GM10847 (cell line): ENCODE results near the gene EMX1.

Experiments used
- POLR2A ChIP-seq: IDR thresholded peaks from 2 replicates; pipeline ENCODE4 v1.6.1; 2011; ENCODE audit not compliant: insufficient read length; ENCODE audit errors: extremely low read depth

Gene EMX1

DNA sequence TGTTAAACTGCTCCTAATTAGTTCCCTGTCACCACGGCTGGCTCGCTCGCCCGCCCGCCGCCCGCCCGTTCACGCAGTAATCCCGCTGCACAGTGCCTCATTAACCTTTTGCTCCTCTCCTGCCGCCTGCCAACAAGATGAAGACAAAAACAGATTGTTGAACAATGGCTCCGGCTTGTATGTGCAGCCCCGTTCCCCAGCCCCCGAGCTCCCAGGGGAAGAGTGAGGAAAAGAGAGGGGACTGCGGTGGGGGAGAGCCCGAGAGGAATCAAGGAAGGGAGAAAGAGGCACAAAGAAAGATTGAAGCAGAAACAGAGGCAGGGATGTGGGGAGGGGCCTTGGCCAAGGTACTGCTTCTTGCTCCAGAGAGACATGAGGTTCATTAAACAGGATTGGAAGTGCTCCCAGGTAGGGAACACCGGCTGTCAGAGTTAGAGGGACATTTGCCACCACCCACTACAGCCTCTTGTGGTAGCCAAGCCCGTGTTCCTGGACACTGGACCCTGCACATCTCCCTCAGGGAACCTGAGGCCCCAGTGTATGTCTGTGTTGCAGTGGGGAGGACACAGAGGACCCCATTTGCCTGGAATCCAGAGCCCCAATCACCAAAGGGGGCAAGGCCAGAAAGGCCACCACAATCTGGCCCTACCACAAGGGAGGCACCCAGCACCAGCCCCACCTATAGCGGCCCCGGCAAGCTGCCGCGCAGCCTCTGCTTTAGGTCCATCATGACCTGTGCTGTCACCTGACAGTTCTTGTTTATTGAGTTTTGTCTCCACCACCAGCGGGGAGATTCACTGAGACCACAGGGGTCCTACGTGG lies 38.1 kb downstream of the EMX1 start:
- no peak for TF ChIP-seq POLR2A

DNA sequence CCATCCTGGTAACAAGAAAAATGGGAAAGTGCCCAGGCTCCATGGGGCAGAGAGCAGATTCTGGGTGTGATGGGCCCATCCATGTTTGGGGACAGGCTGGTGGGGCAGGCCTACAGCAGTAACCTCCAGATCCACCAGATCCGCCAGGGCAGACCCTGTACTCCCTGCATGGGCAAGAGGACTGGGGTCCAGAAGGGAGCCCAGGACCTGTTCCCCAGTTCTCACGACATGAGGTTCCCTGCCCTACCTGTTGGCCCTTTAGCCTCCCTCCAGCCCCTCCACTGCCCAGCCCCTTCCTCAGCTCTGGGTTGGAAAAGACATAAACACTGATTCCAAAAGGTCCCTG lies 38.7 kb downstream of the EMX1 start:
- no peak for TF ChIP-seq POLR2A

DNA sequence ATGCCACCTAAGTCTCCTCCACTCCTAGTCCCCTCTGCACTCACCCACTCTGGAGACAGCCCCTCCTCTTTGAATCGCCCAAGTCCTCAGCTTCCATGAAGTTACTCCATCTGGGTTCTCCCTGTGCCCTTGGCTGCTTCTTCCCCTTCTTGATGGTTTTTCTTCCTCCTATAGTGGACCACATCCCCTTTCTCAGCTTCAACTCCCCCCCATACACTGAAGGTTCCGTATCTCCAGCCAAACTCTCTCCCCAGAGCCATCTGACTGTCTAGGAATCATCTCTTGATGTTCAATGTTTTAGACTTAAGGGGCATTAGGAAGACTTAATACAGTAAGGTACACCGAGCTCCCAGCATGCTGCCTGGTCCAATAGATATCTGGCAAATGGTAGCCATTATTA lies 39.6 kb downstream of the EMX1 start:
- no peak for TF ChIP-seq POLR2A

DNA sequence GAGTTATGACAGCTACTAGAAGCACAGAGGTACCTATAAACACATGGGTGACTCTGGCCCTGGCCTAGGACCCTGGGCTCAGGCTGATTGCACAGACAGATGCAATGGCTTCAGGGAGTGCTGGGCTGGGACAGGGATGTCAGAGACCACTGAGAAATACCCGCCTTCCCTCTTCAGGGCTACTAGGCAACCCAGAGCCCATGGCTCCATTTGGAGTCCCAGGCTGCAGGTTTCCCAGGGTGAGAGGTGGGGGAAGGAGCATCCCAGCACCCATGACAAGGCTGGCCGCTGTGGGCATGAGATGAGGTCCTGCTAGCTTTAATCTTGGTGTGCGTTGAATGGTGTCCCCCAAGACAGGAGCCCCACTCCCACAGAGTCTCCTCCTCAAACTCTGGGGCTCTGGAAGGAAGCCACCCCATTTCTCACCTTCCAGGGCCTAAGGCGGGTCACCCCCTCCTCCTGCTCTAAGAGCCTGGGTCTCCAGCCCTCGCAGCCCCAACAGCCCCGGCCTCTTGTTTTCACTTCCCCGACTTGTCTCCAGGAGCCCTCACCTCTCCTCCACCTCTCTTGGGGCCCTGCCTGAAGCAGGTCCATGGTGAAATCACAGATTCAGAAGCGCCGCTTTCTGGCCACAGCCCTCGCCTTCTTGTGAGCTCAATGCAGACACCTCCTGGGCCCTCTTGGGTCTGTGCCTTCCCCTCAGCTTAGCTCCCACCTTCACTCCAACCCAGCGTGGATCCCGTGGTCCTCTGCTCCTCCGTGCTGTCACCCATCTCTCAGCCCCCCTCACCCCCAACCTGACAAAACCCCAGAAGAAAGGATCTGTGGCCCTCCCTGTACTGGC lies 41.4 kb downstream of the EMX1 start:
- TF ChIP-seq POLR2A, result no peak

DNA sequence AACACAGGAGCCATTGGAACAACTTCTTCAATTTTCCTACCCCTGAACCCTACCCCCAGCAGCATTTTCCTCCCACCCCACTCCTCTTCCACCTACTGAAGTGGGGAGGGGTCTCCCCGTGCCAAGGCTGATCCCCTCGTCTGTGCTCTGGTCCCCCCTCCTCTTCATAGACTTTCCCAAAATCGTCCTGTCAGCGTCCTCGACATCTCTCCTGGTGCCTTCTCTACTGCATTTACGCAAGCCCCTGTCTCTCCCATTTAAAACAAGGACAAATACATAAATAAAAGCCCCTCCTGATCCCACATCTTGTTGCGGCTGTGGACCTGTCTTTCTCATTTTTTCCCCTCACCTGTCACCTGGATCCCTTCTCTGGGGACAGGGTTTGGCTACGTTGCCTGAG lies 42.2 kb downstream of the EMX1 start:
- no peak for TF ChIP-seq POLR2A

DNA sequence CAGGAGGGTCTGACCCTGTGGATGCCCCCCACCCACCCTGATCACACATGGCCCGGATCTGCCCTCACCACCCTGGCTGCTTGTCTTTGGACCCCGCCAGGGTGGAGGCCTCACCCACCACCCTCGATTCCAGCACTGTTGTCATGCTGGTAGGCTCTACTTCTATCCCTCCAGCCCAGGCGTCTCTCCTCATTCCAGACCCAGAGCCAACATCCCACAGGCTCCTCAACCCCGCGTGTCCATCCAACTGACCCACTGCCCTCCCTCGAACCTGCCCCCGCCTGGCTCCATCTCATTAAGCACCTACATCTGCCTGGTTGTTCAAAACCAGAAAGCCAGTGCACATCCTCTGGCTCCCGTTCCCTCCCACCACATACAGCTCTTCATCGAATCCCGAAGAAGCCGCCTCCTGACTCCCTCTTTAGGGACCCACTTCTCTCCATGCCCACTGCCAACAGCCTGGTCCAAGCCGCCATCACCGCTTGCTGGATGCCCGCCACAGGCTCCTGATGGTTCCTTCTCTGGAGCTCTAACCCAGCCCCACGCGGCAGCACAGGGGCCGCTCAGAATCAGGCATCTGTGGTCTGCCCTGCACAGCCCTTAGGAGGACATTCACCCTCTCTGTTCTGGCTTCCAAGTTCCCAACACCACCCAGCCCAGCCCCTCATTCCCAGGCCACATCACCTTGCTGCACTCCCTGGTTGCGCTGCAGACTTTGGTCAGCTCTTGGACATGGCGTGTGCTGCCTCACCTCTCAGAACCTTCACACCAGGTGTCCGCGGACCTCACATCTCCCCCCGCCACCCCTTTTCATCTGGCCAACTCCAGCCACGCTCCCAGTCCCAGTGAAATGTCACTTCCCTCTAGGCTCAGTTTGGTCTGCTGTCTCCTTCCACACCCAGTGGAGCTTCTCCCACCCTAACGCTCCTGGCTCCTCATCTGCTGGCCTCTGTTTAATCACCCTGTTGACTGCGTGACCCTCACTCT lies 43.0 kb downstream of the EMX1 start:
- no peak for TF ChIP-seq POLR2A

DNA sequence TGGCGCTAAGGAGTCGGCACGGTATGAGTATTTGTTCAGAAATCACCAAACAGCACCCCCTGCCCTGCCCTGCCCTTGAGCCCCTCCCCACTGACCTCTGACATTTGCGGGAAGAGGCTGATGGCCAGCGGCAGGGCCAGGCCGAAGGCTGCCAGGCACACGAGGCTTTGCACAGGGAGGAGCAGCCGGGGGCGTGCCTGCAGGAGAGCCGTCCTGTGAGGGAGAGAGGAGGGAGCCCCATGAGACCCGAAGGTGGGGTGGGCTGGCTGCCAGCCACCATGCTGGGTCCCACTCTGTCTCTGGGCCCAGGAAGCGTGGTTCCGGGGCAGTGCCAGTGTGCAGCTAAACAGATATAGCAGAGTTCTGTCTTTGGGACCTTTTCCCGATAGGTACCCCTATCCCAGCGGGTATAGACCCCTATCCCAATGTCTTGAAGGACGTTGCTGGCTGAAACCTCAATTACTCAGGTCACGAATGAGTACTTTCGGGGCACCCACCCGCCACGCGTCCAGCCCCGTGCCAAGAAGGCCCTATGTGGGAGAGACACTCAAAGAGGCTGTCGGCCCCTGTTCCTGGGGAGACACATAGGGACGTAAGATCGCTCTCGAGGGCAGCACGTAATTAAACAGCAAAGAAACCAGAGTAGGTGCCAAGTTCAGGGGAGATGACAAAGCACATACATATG lies 43.9 kb downstream of the EMX1 start:
- TF ChIP-seq POLR2A, result no peak

DNA sequence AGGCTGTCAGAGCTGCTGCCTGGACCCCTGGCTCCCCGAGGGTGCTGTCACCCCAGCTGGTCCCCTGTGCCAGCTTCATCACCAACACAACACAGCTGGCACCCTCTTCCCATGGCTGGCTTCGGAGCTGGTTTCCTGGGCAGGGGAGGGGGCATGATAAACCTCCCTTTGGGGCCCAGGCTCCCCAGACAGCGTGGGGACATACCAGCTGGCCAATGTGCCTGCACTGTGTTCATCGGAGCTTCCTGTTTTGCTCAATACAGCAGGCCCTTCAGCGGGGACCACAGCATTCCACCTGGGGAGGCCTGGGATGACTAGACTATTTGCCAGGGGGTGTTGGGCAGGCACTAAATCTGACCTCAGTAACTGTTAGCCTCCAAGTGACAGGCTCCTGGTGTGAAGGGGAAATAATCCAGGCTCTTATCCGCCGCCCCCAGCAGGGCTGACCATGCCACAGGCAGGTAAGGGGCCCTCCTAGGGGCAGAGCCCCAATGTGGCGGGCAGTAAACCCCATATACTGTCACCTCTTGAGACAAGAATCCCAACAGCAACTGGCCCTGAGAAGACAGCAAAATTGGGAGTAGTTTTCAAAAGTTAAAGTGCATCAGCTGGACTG lies 44.6 kb downstream of the EMX1 start:
- no peak for TF ChIP-seq POLR2A

DNA sequence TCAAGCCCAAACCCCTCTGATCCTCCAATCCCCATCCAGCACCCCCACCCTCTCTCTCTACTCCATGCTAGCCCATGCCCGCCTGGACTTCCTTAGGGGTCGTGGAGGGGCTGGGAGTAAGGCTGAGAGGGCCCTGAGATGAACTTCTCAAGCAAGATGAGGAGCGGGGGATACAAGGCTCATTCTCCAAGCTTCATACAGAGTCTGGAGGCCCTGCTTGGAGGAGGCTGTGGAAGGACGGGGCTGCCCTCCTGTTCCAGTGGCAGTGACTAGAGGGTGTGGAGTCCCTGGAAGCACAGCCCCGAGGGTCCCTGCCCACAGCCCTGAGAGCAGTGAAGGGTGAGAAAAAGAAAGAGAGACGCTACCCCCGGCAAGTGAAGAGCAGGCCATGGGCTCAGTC lies 45.6 kb downstream of the EMX1 start:
- no peak for TF ChIP-seq POLR2A

DNA sequence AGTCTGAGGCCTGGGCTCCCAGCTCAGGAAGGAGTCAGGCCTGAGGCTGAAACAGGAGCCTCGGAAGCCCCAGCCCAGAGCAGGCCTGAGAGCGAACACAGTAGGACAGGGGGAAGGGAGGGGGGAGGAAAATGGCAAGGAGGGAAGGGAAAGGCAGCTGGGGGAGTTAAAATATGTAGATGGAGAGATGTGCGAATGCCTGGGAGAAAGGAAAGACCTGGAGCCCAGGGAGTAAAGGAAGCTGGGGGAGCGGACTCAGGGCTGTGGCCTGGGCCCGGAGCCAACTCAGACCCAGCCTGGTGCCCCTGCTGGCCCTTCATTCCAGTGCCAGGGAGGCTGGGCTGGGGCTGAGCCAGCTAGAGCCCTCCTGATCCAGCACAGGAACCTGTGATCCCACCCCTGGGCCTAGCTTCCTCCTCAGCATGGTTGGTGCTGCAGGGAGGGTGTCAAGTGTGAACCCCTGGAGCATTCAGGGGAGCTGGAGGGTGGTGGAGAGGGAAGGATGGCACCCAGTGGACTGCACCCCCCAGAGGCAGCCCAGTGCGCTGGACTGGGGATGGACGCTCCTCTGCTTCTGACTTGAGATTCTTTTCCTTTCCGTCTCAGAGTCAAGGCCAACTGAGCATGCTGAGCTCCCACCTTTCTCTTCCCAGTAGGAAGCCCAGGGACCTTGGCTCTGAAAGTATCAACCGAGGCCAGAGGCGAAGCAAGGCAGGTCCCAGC lies 46.3 kb downstream of the EMX1 start:
- TF ChIP-seq POLR2A, result no peak

DNA sequence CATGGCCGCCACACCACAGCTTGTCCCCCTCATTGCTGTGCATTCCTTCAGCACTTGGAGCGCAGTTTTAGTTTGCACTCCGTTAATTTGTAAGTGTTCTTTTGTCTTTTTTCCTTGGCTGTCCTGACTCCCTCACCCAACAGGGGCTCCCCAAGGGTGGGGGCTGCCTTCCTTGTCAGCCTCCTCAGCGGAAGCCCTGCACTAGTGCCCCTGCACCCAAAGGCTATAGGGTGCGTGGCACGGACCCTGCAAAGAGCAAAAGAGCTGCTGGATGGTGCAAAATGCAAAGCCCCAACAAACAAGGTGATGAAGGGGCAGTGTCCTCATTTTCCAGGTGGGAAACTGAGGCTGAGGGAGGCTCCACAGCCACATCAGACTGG lies 46.8 kb downstream of the EMX1 start:
- TF ChIP-seq POLR2A, result no peak

DNA sequence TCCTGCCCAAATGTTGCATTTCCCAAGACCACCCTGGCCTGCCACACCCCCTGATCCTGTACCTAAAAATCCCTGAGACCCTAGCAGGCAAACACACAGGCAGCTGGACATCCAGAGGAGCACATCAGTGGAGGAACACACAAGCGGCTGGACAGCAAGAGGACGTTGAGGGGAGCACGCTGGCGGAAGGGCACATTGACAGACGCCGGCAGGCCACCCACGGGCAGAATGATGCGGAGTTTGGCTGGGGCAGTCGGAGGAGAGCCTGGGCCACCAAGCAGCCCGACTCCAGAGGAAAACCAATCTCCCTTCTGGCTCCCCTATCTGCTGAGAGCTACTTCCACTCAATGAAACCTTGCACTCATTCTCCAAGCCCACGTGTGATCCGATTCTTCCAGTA lies 47.7 kb downstream of the EMX1 start:
- TF ChIP-seq POLR2A, result no peak

DNA sequence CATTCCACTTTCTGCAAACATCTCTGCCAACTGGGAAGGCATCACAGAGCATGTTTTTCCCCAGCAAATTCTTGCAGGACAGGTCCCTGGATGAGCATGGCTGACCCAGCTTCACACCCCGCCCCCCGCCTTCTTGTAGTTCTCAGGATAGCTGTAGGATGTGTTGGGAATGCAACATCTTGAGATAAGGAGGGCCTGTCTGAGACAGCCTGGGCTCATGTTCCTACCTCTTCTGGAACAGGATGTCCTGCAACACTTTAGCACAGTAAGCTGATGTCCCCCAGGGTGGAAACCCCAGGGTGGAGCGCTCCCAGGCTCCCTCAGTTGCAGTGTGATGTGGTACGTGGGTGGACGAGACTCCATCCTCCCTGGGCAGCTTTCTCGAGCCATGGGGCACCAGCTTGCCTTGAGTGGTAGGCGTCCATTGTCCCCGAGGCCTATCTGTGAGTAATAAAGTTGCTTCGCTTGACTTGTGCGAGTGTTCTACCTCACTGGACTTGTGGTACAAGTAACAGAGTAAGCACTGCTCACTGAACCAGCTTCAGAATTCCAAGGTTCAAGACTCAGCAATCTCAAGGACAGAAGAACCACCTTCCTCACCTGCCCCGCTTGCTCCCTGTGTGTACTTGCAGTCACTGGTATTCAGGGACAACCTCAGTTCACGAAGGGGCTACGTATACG lies 48.6 kb downstream of the EMX1 start:
- TF ChIP-seq POLR2A, result no peak
